Stimulated activated naive CD4-positive, alpha-beta T cell (primary cell): ENCODE results near the gene GPR45.
A peak's percentile ranks its signal among the peaks of the same experiment; 100 is the strongest.

ENCODE experiments used
- DNase-seq, 6 experiments: peaks; one replicate each; lab custom pipeline; 2025; lab: John Stamatoyannopoulos, UW

Gene GPR45

DNA sequence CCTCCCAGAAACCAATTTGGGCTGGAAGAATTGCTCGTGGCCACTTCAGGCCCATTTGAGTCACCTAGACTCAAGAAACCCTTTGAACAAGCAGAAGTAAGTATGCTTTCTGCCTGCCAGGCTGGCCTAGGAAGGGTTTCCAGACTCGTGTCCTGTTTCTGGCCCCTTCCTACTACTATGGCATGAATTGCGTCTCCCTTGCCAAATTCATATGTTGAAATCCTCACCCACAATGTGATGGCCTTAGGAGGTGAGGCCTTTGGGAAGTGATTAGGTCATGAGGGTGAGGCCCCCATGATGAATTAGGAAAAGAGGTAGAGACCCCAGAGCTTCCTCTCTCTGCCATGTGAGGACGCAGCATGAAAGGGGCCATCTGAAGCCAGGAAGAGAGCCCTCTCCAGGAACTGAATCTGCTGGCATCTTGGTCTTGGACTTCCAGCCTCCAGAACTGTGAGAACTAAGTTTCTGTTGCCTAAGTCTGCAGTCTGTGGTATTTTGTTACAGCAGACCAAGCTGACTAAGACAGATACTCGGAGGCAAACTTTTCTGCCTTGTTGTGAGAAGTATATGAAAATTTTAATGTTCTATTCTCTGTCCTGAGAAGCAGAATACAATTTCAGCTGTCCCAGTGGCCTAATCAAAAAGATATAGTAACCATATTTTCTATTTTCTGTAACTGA, 13.1 kb downstream of the GPR45 start:
- DNase-seq, result no peak

DNA sequence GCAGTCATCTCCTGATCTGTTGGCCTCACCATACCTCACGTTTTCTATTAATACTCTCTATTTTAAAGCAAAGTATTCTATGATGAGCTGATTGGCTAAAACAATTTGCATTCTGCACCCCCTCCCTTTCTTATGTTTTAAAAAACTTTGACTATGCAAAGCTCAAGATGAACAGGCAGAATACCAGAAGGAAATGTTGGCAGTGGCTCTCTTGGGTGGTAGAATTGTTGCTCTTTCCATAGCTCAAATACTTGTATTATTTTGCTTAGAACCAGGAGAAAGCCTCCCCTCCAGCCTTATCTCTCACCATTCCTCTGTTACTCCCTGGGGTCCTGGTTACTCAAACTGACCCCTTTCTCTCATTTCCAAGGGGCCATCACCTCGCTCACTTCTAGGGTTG, 14.4 kb downstream of the GPR45 start:
- no peak for DNase-seq

DNA sequence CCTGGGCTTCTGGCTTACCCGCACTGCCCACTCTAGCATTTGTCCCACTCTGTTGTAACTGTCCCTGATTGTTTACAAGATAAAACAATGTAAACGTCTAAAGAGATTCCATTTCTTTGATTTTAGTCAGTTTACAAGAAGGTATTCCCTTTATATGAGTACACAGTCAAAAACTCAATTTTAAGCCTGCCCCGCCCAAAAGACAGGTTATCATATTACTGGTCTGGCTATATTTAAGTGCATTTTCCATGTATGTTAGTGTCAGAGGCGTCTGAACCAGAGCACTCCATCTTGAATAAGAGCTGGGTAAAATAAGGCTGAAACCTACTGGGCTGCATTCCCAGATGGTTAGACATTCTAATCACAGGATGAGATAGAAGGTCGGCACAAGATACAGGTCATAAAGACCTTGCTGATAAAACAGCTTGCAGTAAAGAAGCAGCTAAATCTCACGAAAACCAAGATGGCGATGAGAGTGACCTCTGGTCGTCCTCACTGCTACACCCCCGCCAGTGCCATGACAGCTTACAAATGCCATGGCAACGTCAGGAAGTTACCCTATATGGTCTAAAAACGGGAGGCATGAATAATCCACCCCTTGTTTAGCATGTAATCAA, 15.0 kb downstream of the GPR45 start:
- DNase-seq, result no peak

DNA sequence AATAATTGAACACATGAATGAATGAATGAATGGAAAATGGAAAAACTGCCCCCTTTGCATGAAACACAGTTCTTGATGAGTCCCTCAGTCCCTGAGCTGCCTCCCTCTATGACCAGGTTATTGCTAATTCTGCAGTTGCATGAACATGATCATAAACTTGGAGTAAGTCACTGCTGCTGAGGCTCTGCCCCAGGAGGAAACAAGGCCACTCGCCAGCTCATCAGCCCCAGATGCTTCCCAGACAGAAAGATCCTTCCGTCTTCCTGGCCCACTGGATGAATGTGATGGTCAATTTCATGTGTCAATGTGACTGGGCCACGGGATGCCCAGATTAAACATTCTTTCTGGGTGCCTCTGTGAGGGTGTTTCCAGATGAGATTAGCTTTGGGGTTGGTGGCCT, 16.4 kb downstream of the GPR45 start:
- no peak for DNase-seq

DNA sequence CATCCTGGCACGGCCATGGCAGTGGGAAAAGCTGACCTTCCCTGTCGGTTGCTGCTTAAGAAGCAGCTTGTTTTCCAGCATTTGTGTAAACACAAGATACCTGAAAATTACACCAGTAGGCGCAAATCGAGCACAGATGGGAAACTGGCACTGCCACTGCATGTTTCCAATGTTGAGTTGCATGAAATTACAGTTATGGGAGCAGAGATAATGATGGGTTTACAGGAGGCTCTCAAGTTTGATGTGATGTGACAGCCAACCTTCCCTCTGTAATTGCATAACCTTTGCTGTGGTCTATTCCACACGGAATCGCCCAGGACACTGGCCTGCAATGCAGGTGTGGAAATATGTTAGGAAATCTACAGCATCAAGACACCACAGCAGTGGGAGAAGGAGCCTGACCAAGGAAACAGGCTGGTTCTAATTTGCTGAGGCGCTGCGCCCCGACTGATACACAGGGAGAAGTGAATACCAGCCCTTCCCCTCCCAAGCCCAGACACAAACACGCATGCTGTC, 17.4 kb downstream of the GPR45 start:
- no peak for DNase-seq

DNA sequence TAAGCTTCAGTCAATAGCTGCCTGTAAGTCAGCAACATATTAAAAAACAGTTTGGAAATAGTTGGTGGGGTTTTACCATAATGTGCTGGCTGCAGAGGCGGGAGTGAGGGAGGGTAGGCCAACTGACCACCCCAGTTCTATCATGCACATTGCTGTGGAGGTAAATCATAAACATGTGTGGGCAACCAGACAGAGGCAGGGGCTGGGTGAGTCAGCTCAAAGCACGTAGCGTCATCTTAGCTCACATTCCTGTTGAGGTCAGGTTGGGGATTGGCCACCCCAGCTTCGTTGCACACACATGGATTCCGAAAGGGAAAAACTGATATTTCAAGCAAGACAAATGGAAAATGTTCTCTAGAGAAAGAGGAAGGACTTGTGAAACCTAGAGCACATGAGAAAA, 19.5 kb downstream of the GPR45 start:
- no peak for DNase-seq

DNA sequence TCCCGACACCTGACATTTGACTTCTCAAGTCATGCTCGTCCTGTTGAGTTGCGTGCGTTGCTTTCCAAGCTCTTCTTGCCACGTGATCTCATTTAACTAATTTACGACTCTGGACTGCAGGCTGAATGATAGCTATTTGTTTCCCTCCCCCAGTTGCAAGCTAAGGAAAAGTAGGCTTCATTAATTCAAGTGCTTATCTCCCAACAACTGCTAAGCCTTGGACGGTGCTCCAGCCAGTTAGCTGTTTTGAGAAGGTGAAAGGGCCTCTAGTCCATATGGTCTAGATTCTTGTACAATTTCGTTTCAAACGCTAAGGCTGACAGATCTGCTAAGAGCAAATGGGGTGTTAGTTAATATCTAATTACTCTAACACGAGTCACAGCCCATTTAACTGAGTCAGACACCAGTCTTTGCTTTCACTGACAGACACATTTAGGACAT, 21.1 kb downstream of the GPR45 start:
- DNase-seq, result no peak

DNA sequence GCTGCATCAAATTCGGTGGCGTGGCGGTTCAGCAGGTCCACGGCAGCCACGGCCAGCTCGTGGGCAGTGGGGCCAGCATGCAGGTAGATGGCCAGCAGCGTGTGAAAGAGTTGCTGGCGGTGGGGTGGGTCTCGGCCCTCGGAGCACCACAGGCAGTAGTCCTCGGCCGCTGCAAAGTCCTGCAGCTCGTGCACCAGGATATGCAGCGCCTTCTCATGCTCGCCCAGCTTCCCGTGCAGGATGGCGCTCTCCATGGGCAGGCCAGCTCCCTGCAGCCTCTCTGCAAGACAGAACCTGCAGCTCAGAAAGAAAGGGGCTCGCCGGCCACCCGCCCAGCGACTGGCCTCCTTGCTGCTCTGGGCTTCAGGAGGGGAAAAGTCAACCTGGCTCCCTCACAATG, 27.9 kb downstream of the GPR45 start:
- DNase-seq, result no peak

DNA sequence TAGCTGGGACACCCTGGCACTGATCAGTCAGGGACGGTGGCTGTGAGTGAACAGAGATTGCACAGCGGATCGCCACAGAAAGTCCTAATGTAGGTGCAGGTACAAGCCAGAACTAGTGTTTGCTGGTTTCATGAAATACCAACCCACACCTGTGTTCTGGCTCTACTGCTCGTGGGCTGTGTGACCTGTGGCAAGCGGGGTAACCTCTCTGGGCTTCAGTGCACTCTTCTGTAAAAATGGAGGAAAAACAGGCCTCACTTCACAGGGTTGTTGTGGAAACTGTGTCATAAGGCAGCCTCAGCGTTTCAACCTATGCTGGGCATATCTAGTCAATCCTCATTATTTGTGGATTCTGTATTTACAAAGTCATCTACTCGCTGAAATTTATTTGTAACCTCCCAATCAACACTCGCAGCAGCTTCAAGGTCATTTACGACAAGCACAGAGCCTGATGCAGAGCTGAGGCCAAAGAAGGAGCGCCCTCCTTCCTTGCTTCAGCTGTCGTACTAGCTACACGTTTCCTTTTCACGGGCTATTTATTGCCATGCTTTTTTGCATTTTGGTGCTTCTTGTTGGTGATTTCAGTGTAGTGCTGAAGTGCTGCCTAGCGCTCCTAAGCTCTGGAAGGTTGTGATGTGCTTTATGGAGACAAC, 30.0 kb downstream of the GPR45 start:
- no peak for DNase-seq

DNA sequence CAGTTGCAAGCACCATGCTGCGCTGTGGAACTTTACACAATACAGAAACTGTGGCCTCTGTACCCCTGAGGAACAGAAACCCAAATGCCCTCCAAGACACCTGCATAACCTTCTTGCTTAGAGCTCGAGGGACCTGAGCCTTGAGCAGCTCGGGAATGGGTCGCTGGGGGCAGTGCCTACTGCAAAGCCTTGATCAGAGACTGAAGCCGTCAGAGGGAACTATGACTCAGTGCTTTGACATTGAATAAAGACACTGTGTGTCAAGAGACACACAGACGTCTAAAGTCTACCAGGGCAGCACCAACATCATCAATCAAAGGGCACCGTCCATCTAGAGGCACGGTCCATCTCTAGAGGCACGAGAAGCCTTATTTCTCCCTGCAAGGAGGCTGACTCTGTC, 30.6 kb downstream of the GPR45 start:
- no peak for DNase-seq

DNA sequence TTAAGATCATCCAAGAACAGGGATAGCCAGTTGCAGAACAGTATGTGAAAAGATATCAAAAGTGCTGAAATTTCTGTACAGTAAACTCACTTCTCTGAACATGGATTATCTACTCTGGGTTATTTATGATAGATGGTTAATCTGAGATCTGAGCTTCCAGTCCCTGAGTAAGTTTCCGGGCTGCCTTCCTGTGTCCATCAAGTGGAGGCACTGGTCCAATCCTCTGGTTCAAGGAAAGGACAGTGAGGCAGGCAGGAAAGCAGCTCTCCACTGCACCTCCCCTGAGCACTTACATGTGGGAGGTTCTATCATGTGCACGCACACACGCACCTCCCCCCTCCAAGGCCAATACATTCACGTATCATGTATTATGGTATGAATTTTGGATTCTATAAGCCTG, 32.5 kb downstream of the GPR45 start:
- DNase-seq, result no peak

DNA sequence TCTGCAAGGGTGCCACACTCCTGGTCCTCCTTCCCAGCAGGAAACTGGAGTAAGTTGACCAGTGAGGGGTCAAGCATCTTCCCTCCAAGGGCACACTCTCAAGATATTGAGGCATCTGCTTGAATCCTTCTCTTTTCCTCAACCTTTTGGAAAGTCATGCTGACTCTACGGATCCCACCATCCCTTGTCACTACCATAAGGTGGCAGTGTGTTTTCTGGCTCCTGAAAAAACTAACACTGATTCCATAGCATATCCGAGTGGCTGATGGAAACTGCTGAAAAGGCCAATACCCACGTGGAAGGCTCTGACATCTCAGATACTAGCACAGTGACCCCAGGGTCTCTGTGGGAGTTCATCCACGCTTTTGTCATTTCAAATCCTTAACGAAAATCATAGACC, 37.1 kb downstream of the GPR45 start:
- DNase-seq, result no peak

DNA sequence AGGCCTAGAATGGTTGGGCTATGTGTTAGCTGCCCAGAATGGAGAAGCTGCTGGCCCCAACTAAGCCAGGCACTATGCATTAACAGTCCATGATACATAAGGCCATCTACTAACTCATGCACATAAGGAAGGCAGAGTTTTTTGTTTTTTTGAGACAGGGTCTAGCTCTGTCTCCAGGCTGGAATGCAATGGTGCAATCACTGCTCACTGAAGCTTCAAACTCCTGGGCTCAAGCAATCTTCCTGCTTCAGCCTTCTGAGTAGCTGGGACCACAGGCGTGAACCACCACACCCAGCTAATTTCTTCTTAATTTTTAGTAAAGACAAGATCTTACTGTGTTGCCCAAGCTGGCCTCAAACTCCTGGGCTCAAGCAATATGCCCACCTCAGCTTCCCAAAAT, 37.6 kb downstream of the GPR45 start:
- no peak for DNase-seq

DNA sequence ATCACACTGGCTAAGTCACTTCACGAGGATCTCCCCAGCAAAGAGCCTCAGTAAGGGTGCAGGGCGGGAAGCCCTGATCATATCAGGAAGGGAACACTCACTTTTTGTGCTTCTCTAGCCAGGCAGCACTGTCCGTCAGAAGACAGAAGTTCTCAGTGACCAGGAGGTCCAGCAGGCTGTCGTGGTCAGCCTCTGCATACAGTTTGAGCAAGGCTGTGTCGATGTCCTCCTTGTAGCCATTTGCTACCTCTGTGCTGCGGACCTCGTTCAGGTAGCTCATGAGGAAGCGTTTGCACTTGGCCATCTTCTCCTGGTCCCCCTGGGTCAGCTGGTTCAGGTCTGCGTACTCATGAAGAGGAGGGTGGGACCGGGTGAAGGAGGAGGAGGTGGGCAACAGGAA, 38.7 kb downstream of the GPR45 start:
- DNase-seq, result no peak

DNA sequence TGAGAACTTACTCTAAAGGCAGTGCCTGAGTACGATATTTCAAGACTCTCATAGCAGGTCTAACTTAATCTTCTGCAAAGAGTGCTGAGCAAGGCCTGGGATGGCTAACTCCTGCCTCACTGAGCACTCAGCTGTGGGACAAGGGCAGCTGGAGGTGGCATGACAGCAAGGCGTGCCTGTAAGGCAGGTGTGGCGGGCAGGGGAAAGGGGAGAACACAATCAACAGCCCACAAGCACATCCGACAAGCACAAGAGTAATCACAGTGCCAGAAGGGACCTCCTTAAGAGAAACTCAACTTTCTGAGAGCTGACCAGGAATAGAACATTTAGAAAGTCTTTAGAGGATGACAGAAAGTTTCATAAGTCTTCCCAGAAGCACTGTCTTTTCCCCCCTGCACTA, 42.0 kb downstream of the GPR45 start:
- no peak for DNase-seq

DNA sequence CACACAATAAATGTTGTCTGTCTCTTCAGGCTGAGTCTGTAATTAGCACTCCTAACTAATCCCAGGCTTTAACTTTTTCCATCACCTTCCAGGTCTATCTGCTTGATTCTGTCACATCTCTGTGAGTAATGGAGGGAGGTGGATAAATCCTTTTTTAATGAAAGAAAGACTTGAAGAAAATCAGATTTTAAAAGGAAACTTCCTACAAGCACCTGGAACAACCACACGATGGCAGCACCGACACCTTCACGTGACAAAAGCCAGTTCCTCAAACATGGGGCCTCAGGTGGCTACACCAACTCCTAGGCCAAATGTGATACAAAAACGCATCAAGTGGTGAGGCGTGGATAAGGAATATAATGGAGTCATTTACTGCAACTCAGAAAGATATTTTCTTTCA, 46.1 kb downstream of the GPR45 start:
- DNase-seq, result peak in 2 of 6 experiments; percentile 1 to 6

DNA sequence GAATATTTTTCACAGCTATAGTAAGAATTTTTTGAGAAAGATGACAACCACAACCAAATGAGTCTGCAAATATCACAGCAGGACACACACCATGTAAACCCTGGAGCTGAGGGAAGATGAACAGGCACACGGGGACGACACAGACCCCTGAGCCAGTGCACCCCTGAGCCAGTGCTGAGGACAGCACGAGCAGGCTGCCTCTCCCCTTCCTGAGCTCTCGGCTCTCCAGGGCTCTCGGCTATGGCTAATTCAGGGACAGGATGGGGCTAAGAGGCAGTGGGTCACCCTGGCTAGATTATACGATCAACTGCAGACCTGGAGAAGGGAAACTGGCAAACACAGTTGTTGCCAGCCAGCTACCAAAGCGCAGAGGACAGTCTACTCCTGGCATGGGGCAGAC, 46.6 kb downstream of the GPR45 start:
- DNase-seq, result no peak

DNA sequence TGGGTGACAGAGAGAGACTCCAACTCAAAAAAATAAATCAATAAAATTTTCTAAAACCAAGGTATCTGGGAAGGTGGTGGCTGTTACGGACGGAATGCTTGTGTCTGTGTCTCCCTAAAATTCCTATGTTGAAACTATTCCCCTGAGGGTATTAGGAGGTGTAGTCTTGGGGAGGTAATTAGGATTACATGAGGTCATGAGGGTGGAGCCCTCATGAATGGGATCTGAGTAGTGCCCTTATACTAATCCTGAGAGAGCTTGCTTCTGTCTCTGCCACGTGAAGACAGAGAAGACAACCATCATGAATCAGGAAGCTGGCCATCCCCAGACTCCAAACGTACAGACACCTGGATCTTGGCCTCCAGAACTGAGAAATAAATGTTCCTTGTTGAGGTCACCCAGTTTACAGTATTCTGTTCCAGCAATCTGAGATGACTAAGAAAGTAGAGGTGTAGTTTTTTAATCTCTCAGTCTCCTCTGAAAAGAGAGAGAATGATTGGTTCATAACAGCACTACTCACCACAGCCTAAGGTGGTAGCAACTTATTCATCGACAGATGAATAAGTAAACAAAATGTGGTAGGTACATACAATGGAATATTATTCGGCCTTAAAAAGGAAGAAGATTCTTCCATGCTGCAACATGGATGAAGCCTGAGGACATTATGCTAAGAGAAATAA, 49.6 kb downstream of the GPR45 start:
- DNase-seq, result no peak

DNA sequence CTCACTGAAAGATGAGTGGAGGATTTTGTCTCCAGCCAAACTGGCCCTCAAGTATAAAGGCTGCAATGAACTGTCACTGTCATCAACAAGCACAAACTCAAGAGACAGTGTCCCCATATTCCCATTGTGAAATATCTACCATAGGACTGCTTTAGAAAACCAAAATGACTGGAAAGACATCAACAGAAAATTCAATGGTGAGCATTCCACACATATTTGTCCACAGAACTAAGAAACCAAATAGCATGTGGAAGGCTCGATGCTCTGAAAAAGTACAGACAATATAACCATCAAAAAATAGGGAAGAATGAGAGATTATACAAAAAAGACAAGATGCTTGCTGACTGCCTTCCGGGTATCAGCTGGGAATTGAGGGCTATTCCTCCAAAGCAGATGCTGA, 50.4 kb downstream of the GPR45 start:
- DNase-seq, result no peak
